Breast epithelium (tissue), 4 donors: ENCODE results near the gene HDDC3. TPM values are rescaled to one million over a fixed set of nuclear protein-coding genes. Genes with fewer than 3 reads are reported as not detected.

Experiments
- DNase-seq, 2 donors: peaks; one replicate each; pipeline ENCODE4 v3.0.0-alpha.2; 2019; ENCODE audit warnings: low spot score in 2 of 2
- H3K27ac ChIP-seq, 2 donors: fragments of 200-600 bp; sonication (generic) in 1 of 2; one replicate each; pipeline ENCODE4 v1.5.1; 2016 to 2019; ENCODE audit warnings: mild to moderate bottlenecking in 1 of 2
- H3K27me3 ChIP-seq, 2 donors: fragments of 200-600 bp; sonication (generic) in 1 of 2; one replicate each; pipeline versions ENCODE4 v1.5.1 to v1.6.0; 2017 to 2019; ENCODE audit warnings: control low read depth in 1 of 2, mild to moderate bottlenecking in 1 of 2
- H3K36me3 ChIP-seq: fragments of 200-600 bp; one replicate; pipeline ENCODE4 v1.5.1; 2019
- H3K4me1 ChIP-seq, 2 donors: fragments of 200-600 bp; sonication (generic); one replicate each; pipeline ENCODE4 v1.5.1; 2016 to 2019; ENCODE audit warnings: control low read depth in 1 of 2
- H3K4me3 ChIP-seq, 3 donors: fragments of 200-600 bp; sonication (generic); 1 replicate in 2 of 3; 2 replicates in 1 of 3; pipeline ENCODE4 v1.5.1; 2016 to 2019; ENCODE audit warnings: mild to moderate bottlenecking in 3 of 3, moderate library complexity in 2 of 3
- H3K9me3 ChIP-seq, 2 donors: fragments of 200-600 bp; sonication (generic) in 1 of 2; one replicate each; pipeline ENCODE4 v1.5.1; 2016 to 2019; ENCODE audit warnings: control low read depth in 1 of 2
- POLR2A ChIP-seq: fragments of 450-650 bp; IDR thresholded peaks from one replicate; pipeline ENCODE4 v1.6.1; 2016; ENCODE audit warnings: antibody characterized with exemption, mild to moderate bottlenecking, moderate library complexity
- POLR2AphosphoS5 ChIP-seq, 3 donors: sonication (generic); formaldehyde crosslinking; IDR thresholded peaks; one replicate each; pipeline ENCODE4 v1.6.1; 2017; ENCODE audit warnings: antibody characterized with exemption in 3 of 3
- intact Hi-C: fragments of 100-400 bp; cut with DNase I; formaldehyde crosslinking; loops from one replicate; pipeline ENCODE4 v1.15.1; 2023; ENCODE audit warnings: low total_unique reads
- total RNA-seq, 3 donors: library from RNA; depleted of rRNA; stranded (reverse); fragments of >200 nt; gene quantifications; one replicate each; pipeline ENCODE4 v1.1.0, GENCODE V29; 2016
- TF ChIP-seq, protein P1 (sequence below), 3 donors: fragments of 450-650 bp; IDR thresholded peaks; one replicate each; pipeline ENCODE4 v1.5.1; 2016 to 2017; ENCODE audit warnings: antibody characterized with exemption in 3 of 3, mild to moderate bottlenecking in 3 of 3, moderate library complexity in 3 of 3

HDDC3 gene
- total RNA-seq, 3 donors from 2014 or later, result 19.0 to 22.3 (median 19.4) TPM

GRCh38 chr15:90962021-90962420 lies 29.7 kb upstream of the HDDC3 start:
- no peak for DNase-seq
- H3K4me1 ChIP-seq, result peaks cover 0 to 3% of the 10 kb centered on the region in 2 donors
- no peak overlapping the region for H3K4me3 ChIP-seq
- no peaks in the 10 kb centered on the region for H3K9me3 ChIP-seq
- intact Hi-C loops, result no loop called here
- no peaks in the 10 kb centered on the region for H3K36me3 ChIP-seq
- no peaks in the 10 kb centered on the region for H3K27me3 ChIP-seq
- H3K27ac ChIP-seq, result no peak overlapping the region
- no peak for TF ChIP-seq POLR2AphosphoS5 (IDR thresholded peaks at IDR 0.05)
- TF ChIP-seq, protein P1, sequence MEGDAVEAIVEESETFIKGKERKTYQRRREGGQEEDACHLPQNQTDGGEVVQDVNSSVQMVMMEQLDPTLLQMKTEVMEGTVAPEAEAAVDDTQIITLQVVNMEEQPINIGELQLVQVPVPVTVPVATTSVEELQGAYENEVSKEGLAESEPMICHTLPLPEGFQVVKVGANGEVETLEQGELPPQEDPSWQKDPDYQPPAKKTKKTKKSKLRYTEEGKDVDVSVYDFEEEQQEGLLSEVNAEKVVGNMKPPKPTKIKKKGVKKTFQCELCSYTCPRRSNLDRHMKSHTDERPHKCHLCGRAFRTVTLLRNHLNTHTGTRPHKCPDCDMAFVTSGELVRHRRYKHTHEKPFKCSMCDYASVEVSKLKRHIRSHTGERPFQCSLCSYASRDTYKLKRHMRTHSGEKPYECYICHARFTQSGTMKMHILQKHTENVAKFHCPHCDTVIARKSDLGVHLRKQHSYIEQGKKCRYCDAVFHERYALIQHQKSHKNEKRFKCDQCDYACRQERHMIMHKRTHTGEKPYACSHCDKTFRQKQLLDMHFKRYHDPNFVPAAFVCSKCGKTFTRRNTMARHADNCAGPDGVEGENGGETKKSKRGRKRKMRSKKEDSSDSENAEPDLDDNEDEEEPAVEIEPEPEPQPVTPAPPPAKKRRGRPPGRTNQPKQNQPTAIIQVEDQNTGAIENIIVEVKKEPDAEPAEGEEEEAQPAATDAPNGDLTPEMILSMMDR (IDR thresholded peaks at IDR 0.05), result no peak
- TF ChIP-seq POLR2A, result no peak

DNA sequence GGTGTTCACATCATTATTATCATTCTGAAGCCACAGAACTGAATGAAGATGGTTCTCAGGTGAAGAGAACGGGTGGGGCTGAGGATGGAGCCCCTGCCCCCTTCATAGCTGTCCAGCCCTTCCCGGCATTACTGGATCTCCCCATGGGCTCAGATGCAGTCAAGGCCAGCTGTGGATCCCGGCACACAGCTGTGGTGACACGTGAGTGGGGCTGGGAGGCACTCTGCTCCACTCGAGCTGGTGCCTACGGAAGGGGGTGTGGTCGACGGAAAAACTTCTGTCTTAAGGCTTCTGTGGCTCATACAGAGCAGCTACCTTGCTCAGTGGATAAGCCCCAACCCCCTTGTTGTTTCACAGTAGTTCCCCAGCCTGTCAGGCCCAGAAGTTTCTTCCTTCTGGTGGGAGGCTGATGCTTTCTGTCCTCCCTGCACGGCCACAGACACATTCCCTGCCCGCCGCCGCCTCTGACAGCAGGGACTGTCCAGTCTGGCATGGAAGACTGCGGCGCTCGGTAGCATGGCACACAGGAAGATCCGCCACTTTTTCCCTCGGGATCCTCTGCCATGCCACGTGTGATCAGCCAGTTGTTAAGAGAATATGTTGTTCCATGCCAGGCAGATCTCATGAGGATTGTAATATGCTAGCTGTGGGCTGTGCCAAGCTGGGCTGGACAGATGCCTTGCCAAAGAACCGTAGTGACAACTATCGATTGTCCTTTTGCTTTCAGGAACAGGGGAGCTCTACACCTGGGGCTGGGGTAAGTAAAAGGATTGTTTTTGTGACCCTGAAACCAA lies 28.1 kb upstream of the HDDC3 start:
- H3K4me1 ChIP-seq, result peaks cover 3 to 8% of the 10 kb centered on the region in 2 donors
- intact Hi-C loops, result no loop called here
- no peak overlapping the region for H3K4me3 ChIP-seq
- TF ChIP-seq POLR2A (no peak), POLR2AphosphoS5 (IDR thresholded peaks at IDR 0.05) (no peak)
- TF ChIP-seq, protein P1 (IDR thresholded peaks at IDR 0.05), result no peak
- no peaks in the 10 kb centered on the region for H3K27me3 ChIP-seq
- DNase-seq, result no peak
- H3K27ac ChIP-seq, result peak overlapping the region in 1 of 2 donors; percentile 29
- no peaks in the 10 kb centered on the region for H3K9me3 ChIP-seq
- H3K36me3 ChIP-seq, result no peaks in the 10 kb centered on the region

DNA sequence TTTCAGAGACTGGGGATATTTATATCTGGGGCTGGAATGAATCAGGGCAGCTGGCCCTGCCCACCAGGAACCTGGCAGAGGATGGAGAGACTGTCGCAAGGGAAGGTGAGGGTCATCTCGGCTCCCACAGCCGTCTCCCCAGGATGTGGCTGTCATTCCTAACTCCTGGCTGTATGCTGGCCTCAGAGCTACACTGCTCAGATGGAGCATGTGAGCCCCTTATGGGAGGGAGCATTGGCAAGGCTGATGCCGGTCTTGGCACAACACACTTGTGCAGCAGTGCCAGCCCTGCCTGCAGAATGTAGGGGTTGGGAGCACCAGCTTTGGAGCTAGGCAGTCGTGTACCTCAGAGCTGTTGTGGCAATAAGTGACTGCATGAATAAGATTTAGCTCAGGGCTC lies 27.5 kb upstream of the HDDC3 start:
- TF ChIP-seq POLR2AphosphoS5 (IDR thresholded peaks at IDR 0.05) (no peak), POLR2A (no peak)
- TF ChIP-seq, protein P1 (IDR thresholded peaks at IDR 0.05), result no peak
- intact Hi-C loops, result loop anchor here (5.0 kb wide), 1 partner anchor 307 kb away; no protein-coding TSS in a partner anchor
- no peak overlapping the region for H3K27ac ChIP-seq
- H3K4me3 ChIP-seq, result no peak overlapping the region
- DNase-seq, result no peak
- H3K27me3 ChIP-seq, result no peaks in the 10 kb centered on the region
- no peaks in the 10 kb centered on the region for H3K36me3 ChIP-seq
- H3K9me3 ChIP-seq, result no peaks in the 10 kb centered on the region
- peaks cover 3 to 8% of the 10 kb centered on the region in 2 donors for H3K4me1 ChIP-seq

GRCh38 chr15:90959028-90959595 lies 26.8 kb upstream of the HDDC3 start:
- H3K9me3 ChIP-seq, result no peaks in the 10 kb centered on the region
- no peaks in the 10 kb centered on the region for H3K36me3 ChIP-seq
- TF ChIP-seq POLR2AphosphoS5 (IDR thresholded peaks at IDR 0.05) (no peak), POLR2A (no peak)
- TF ChIP-seq, protein P1 (IDR thresholded peaks at IDR 0.05), result no peak
- H3K4me3 ChIP-seq, result no peak overlapping the region
- peaks cover 3 to 8% of the 10 kb centered on the region in 2 donors for H3K4me1 ChIP-seq
- peak overlapping the region in 1 of 2 donors; percentile 2 for H3K27ac ChIP-seq
- no peaks in the 10 kb centered on the region for H3K27me3 ChIP-seq
- intact Hi-C loops, result loop anchor here (5.0 kb wide), 1 partner anchor 308 kb away; no protein-coding TSS in a partner anchor
- no peak for DNase-seq

DNA sequence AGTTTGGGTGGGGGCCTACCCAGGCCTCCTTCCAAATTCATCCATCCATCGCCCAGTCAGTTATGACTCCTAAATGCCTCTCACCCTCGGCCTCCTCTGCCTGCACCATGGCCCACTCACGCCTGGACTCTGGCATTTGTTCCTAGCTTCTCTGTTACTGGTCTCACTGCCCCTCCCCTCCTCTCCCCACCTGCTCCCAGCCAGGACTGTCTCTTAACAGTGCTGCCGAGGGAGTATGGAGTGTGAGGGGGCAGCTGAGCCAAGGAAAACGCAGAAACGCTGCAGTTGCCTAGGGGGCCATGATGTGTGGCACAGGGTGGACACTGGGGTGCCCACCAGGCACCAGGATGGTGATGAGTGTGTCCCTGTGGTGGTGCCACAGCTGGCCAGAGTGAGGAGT lies 25.4 kb upstream of the HDDC3 start:
- Histone ChIP-seq H3K27ac (no peak overlapping the region), H3K4me1 (peaks cover 3 to 8% of the 10 kb centered on the region in 2 donors), H3K27me3 (no peaks in the 10 kb centered on the region), H3K4me3 (peak overlapping the region; percentile 66 to 77 (median 68)), H3K36me3 (peaks cover 7% of the 10 kb centered on the region), H3K9me3 (no peaks in the 10 kb centered on the region)
- no peak for DNase-seq
- no peak for TF ChIP-seq POLR2AphosphoS5 (IDR thresholded peaks at IDR 0.05)
- TF ChIP-seq, protein P1 (IDR thresholded peaks at IDR 0.05), result no peak
- TF ChIP-seq POLR2A, result no peak
- intact Hi-C loops, result loop anchor here (5.0 kb wide), 1 partner anchor 310 kb away; no protein-coding TSS in a partner anchor
